Measurements from ENCODE around the gene TAPT1. TPM values are rescaled to one million over a fixed set of nuclear protein-coding genes. Genes with fewer than 3 reads are reported as not detected.

TAPT1 gene
- total RNA-seq, 1 experiment from 2014 or later: 11.1 TPM

DNA sequence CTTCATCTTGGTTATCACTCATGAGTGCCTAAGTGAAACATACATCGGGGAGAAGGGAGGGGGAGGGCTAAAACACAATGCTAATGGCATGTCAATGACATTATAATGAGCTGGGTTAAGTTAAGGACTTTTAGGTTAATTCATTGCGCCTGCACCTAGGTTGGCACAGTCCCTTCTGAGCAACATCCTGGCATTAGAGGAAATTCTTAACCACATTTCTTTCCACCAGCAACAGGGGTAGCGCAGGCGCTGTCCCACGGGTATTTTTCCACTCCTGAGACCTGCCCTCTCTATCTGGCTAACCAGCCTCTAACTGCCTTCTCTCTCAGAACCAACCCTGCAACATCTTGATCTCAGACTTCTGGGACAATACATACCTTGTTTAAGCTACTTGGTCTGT lies 103.5 kb downstream of the TAPT1 start:
- Mint-ChIP-seq H3K27me3 (ENCODE audit: low read depth) (peaks cover 10% of the 10 kb centered on the region), H3K4me1 (peaks cover 0 to 9% of the 10 kb centered on the region in 2 experiments; a peak in 2 of 4 replicates), H3K36me3 (ENCODE audit: insufficient read depth in 1 of 3, low read depth in 3 of 3) (no peaks in the 10 kb centered on the region), H3K4me3 (no peak overlapping the region), H3K27ac (peak overlapping the region in 1 of 3 experiments; percentile 7; a peak in 1 of 7 replicates), H3K9me3 (no peaks in the 10 kb centered on the region)
- no CpG with 5 or more reads among the region's 5 CpGs for WGBS (ENCODE audit: extremely low coverage, insufficient read length, low lambda C conversion rate)
- Histone ChIP-seq H3K23me2 (ENCODE audit: insufficient read length, low read depth, low read length, poor library complexity, severe bottlenecking) (no peaks in the 10 kb centered on the region), H3K4me2 (ENCODE audit: insufficient read depth, insufficient read length, low read length) (no peak overlapping the region), H4K91ac (ENCODE audit: insufficient read length, low read depth, low read length) (no peak overlapping the region), H3K18ac (ENCODE audit: insufficient read length, low read depth, low read length) (no peak overlapping the region), H2BK5ac (ENCODE audit: insufficient read length, low read length) (no peak overlapping the region), H3K27ac (ENCODE audit: insufficient read length, low read depth, low read length) (no peak overlapping the region), H3K9ac (ENCODE audit: extremely low read depth, insufficient read length, low read length) (no peak overlapping the region), H3K56ac (ENCODE audit: insufficient read length, low read depth, low read length) (no peak overlapping the region), H2BK20ac (ENCODE audit: low read depth, low read length, poor library complexity, severe bottlenecking) (no peak overlapping the region), H4K20me1 (ENCODE audit: control insufficient read depth, insufficient read depth, insufficient read length) (no peaks in the 10 kb centered on the region), H3K14ac (ENCODE audit: insufficient read depth, low read length) (no peak overlapping the region), H3T11ph (ENCODE audit: low read length) (no peak overlapping the region), H3K4me1 (ENCODE audit: insufficient read depth, low read length) (no peaks in the 10 kb centered on the region), H3K23ac (ENCODE audit: insufficient read length, low read depth, low read length) (no peak overlapping the region), H4K8ac (replicated peaks; ENCODE audit: insufficient read length, low read depth, low read length) (no peak overlapping the region), H3K79me1 (ENCODE audit: insufficient read depth, low read depth, low read length, poor library complexity, severe bottlenecking) (no peaks in the 10 kb centered on the region), H2BK12ac (ENCODE audit: insufficient read length, low read depth, low read length) (no peak overlapping the region), H3K9me3 (ENCODE audit: control insufficient read depth, low read depth, low read length) (no peaks in the 10 kb centered on the region), H2BK120ac (ENCODE audit: low read depth, low read length, poor library complexity, severe bottlenecking) (no peak overlapping the region), H3K4ac (ENCODE audit: low read depth, low read length) (no peak overlapping the region), H2BK15ac (ENCODE audit: low read depth, low read length) (no peak overlapping the region), H3K27me3 (ENCODE audit: insufficient read depth, low read length) (no peaks in the 10 kb centered on the region), H4K5ac (ENCODE audit: insufficient read length, low read depth, low read length) (no peak overlapping the region), H3K79me2 (ENCODE audit: insufficient read depth, low read length) (no peaks in the 10 kb centered on the region), H2AK5ac (ENCODE audit: insufficient read length, low read length) (no peak overlapping the region), H2AFZ (ENCODE audit: low read length) (no peak overlapping the region)
- TF ChIP-seq, protein P1, sequence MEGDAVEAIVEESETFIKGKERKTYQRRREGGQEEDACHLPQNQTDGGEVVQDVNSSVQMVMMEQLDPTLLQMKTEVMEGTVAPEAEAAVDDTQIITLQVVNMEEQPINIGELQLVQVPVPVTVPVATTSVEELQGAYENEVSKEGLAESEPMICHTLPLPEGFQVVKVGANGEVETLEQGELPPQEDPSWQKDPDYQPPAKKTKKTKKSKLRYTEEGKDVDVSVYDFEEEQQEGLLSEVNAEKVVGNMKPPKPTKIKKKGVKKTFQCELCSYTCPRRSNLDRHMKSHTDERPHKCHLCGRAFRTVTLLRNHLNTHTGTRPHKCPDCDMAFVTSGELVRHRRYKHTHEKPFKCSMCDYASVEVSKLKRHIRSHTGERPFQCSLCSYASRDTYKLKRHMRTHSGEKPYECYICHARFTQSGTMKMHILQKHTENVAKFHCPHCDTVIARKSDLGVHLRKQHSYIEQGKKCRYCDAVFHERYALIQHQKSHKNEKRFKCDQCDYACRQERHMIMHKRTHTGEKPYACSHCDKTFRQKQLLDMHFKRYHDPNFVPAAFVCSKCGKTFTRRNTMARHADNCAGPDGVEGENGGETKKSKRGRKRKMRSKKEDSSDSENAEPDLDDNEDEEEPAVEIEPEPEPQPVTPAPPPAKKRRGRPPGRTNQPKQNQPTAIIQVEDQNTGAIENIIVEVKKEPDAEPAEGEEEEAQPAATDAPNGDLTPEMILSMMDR (conservative IDR thresholded peaks at IDR 0.05): no peak
- no peak for DNase-seq
